Heart left ventricle (tissue), 13 donors: ENCODE data around the gene ACVRL1.

ENCODE experiments used
- POLR2A ChIP-seq, 2 donors: fragments of 450-650 bp; IDR thresholded peaks; one replicate each; pipeline ENCODE4 v1.6.1; 2017; ENCODE audit warnings: antibody characterized with exemption in 2 of 2, mild to moderate bottlenecking in 2 of 2, moderate library complexity in 2 of 2
- TF ChIP-seq, protein P1 (sequence below), 12 donors: fragments of 200-600 bp; sonication (generic) in 4 of 12; IDR thresholded peaks; one replicate each; pipeline versions ENCODE4 v1.5.0 to v1.8.0; 2018 to 2022; ENCODE audit warnings: antibody characterized with exemption in 12 of 12, mild to moderate bottlenecking in 5 of 12
- donor health status: ischemic (EF 13 %, LVEDD 7.1; RV severe dilation, severe dysfunction).
- donor health status: DM: no; HTN: yes; CAD: no.
- donor health status: DM: no; HTN: no; CAD: no.
- donor health status: ischemic (EF 25% LVEDD 6.9; RV normal size, moderate dysfunction).
- donor health status: ischemic (EF 25% LVEDD 5.7; RV mildly dilated, moderate dysfunction).
- donor health status: ischemic (EF 35%, LVEDD 5.7; RV mildly dilated, moderate dysfunction).
- donor health status: nonischemic (EF 11% LVEDD 7.7; RV severe dilation, severe dysfunction).
- donor health status: DM: yes; HTN: yes; CAD: no.
- donor health status: PGD.
- donor health status: ischemic (EF 29% LVEDD 5.4; RV normal size, mild dysfunction).
- donor health status: nonischemic (EF 23%, LVEDD 6.1; RV moderate dilation, normal function).

DNA sequence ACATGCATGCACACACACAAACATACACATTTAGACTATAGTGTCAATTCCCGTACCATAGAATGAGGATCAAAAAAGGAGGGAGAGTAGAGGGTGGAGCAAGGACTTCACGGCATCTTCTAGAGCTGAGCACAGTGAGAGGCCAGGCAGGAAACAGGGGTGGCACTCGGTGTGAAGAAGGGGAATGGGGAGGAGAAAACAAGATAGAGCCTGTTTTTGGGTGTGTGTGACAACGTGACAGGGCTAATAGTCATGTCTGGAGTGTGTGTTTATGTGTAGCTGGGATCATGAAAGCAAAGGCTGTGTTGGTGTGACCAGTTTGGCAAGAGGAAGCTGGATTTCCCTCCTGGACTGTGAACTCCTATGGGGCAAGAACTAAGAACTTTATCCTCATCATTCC is 34.3 kb downstream of the ACVRL1 start:
- TF ChIP-seq, protein P1, sequence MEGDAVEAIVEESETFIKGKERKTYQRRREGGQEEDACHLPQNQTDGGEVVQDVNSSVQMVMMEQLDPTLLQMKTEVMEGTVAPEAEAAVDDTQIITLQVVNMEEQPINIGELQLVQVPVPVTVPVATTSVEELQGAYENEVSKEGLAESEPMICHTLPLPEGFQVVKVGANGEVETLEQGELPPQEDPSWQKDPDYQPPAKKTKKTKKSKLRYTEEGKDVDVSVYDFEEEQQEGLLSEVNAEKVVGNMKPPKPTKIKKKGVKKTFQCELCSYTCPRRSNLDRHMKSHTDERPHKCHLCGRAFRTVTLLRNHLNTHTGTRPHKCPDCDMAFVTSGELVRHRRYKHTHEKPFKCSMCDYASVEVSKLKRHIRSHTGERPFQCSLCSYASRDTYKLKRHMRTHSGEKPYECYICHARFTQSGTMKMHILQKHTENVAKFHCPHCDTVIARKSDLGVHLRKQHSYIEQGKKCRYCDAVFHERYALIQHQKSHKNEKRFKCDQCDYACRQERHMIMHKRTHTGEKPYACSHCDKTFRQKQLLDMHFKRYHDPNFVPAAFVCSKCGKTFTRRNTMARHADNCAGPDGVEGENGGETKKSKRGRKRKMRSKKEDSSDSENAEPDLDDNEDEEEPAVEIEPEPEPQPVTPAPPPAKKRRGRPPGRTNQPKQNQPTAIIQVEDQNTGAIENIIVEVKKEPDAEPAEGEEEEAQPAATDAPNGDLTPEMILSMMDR (IDR thresholded peaks at IDR 0.05), result no peak
- TF ChIP-seq POLR2A (IDR thresholded peaks at IDR 0.05), result no peak
